PC-3 (cell line): ENCODE data around the gene JSRP1. TPM values are rescaled to one million over a fixed set of nuclear protein-coding genes. Genes with fewer than 3 reads are reported as not detected.

Experiments
- ATAC-seq: fragments of 200-7000 bp; cut with Tn5 transposase; 2 replicates; pipeline ENCODE4 v1.9.1; 2020; ENCODE audit warnings: mild to moderate bottlenecking, moderate library complexity
- Bru-seq: library from RNA; stranded (reverse); fragments of 400-500 nt; gene quantifications from one replicate; lab custom pipeline; 2021; lab: Mats Ljungman, UMichigan
- BruChase-seq, 2 experiments: library from RNA; stranded (reverse); fragments of 400-500 nt; gene quantifications; one replicate each; lab custom pipeline; 2021; lab: Mats Ljungman, UMichigan
- BruUV-seq: library from RNA; stranded (reverse); fragments of 400-500 nt; replicated peaks from 2 replicates; lab custom pipeline; 2021; lab: Mats Ljungman, UMichigan
- CTCF ChIA-PET: fragments of 300-600 bp; sonication (Branson Sonifier 250); formaldehyde crosslinking; loops from one replicate; lab custom pipeline; 2022; ENCODE audit warnings: antibody characterized with exemption; lab: Charles Lee
- POLR2A ChIA-PET: fragments of 300-600 bp; sonication (Branson Sonifier 250); formaldehyde crosslinking; loops from one replicate; lab custom pipeline; 2022; ENCODE audit warnings: antibody characterized with exemption; ENCODE audit not compliant: unreplicated experiment; lab: Charles Lee
- DNase-seq: peaks from one replicate; pipeline ENCODE4 v3.0.0-alpha.2; 2015
- H2AFZ ChIP-seq: fragments of 300-600 bp; sonication (generic); 2 replicates; pipeline ENCODE4 v1.6.0; 2016; ENCODE audit warnings: antibody characterized with exemption, low read length
- H3F3A ChIP-seq: fragments of 300-600 bp; sonication (generic); one replicate; pipeline ENCODE4 v1.6.0; 2017; ENCODE audit warnings: antibody characterized with exemption, low read length, control low read depth, mild to moderate bottlenecking; ENCODE audit not compliant: unreplicated experiment
- H3K27ac ChIP-seq: fragments of 300-600 bp; sonication (generic); 2 replicates; pipeline ENCODE4 v1.5.1; 2016; ENCODE audit warnings: mild to moderate bottlenecking, low read length
- H3K27me3 ChIP-seq: fragments of 300-600 bp; sonication (generic); 2 replicates; pipeline ENCODE4 v1.6.1; 2016; ENCODE audit warnings: low read length, mixed read lengths
- H3K36me3 ChIP-seq: fragments of 300-600 bp; sonication (generic); 2 replicates; pipeline ENCODE4 v1.6.1; 2016; ENCODE audit warnings: low read depth, mixed run types, low read length, mixed read lengths
- H3K4me1 ChIP-seq: fragments of 300-600 bp; sonication (generic); 2 replicates; pipeline ENCODE4 v1.5.1; 2016; ENCODE audit warnings: low read length; ENCODE audit not compliant: insufficient read depth
- H3K4me2 ChIP-seq: fragments of 300-600 bp; sonication (generic); 2 replicates; pipeline ENCODE4 v1.6.0; 2016; ENCODE audit warnings: low read length
- H3K4me3 ChIP-seq: fragments of 300-600 bp; sonication (generic); 2 replicates; pipeline ENCODE4 v1.5.1; 2016; ENCODE audit warnings: mild to moderate bottlenecking, low read length, mixed read lengths
- H3K79me2 ChIP-seq: fragments of 300-600 bp; sonication (generic); 2 replicates; pipeline ENCODE4 v1.6.1; 2017; ENCODE audit warnings: low read length, mixed read lengths
- H3K9ac ChIP-seq: fragments of 300-600 bp; sonication (generic); 2 replicates; pipeline ENCODE4 v1.6.0; 2016; ENCODE audit warnings: mild to moderate bottlenecking, low read length
- H3K9me2 ChIP-seq: fragments of 300-600 bp; sonication (generic); replicated peaks from 2 replicates; pipeline ENCODE4 v1.6.1; 2016; ENCODE audit warnings: mixed run types, low read length, mixed read lengths
- H3K9me3 ChIP-seq: fragments of 300-600 bp; sonication (generic); 2 replicates; pipeline ENCODE4 v1.6.1; 2016; ENCODE audit warnings: low read length, mixed read lengths
- H4K20me1 ChIP-seq: fragments of 300-600 bp; sonication (generic); 2 replicates; pipeline ENCODE4 v1.6.1; 2016; ENCODE audit warnings: low read length, mixed read lengths
- CTCF ChIP-seq: fragments of 300-600 bp; sonication (generic); conservative IDR thresholded peaks from 2 replicates; pipeline ENCODE4 v1.5.1; 2017; ENCODE audit warnings: antibody characterized with exemption, low read depth, mild to moderate bottlenecking, low read length
- EZH2 ChIP-seq: fragments of 300-600 bp; sonication (generic); IDR thresholded peaks from one replicate; pipeline ENCODE4 v1.6.1; 2017; ENCODE audit warnings: antibody characterized with exemption, mild to moderate bottlenecking, low read length; ENCODE audit not compliant: unreplicated experiment
- EZH2phosphoT487 ChIP-seq: fragments of 300-600 bp; sonication (generic); IDR thresholded peaks from 2 replicates; pipeline ENCODE4 v1.6.1; 2018; ENCODE audit warnings: mild to moderate bottlenecking, antibody characterized with exemption, low read length, borderline replicate concordance
- intact Hi-C: fragments of 100-400 bp; cut with micrococcal nuclease; formaldehyde crosslinking; loops from 2 replicates; pipeline ENCODE4 v1.9.0; 2023
- long read RNA-seq: library from polyadenylated mRNA; unstranded; transcript quantifications from one replicate; pipeline ENCODE4 v2.0.0, GENCODE V29; 2021; ENCODE audit not compliant: unreplicated experiment
- total RNA-seq: library from RNA; depleted of rRNA; stranded (reverse); fragments of >200 nt; gene quantifications from 2 replicates; pipeline ENCODE4 v1.2.3, GENCODE V29; 2014; rRNA removed

JSRP1 gene
- total RNA-seq, result not detected in 2 replicates
- not detected for Bru-seq, nascent RNA
- not detected for BruChase-seq, experiment 1, labeled RNA remaining after a 6-hour chase
- BruChase-seq, experiment 2, labeled RNA remaining after a 2-hour chase, result percentile 9 among the genes with signal in this experiment
- long read RNA-seq, result 0 reads

GRCh38 chr19:2255982-2256685, at the start of gene JSRP1:
JSRP1 (minus strand) TSS chr19:2256417; CDS start chr19:2255314, 1,103 bp downstream.
- no peak for ATAC-seq
- ChIA-PET CTCF (no interaction called here), POLR2A (no interaction called here)
- Histone ChIP-seq H3K4me1 (peaks cover 4% of the 10 kb centered on the region; the same call in 1 of the 2 replicates), H3K9ac (no peak within 1 kb of the TSS), H3K27me3 (no peaks in the 10 kb centered on the region), H2AFZ (no peak within 1 kb of the TSS), H3K36me3 (no peaks in the 10 kb centered on the region), H3K4me3 (no peak within 1 kb of the TSS), H3K79me2 (no peaks in the 10 kb centered on the region), H3K27ac (no peak within 1 kb of the TSS), H3K9me2 (no peaks in the 10 kb centered on the region), H4K20me1 (no peaks in the 10 kb centered on the region), H3K9me3 (no peaks in the 10 kb centered on the region), H3K4me2 (no peak within 1 kb of the TSS), H3F3A (no peaks in the 10 kb centered on the region)
- BruUV-seq, result no TSS peak
- DNase-seq, result no peak
- TF ChIP-seq CTCF, result no peak
- intact Hi-C loops, result no loop called here

GRCh38 chr19:2305452-2306280, 49.4 kb upstream of the JSRP1 start:
- no peak for DNase-seq
- H2AFZ ChIP-seq, result no peak overlapping the region
- intact Hi-C loops, result no loop called here
- no peak for ATAC-seq
- no peak overlapping the region for H3K9ac ChIP-seq
- H4K20me1 ChIP-seq, result no peaks in the 10 kb centered on the region
- H3K4me1 ChIP-seq, result no peaks in the 10 kb centered on the region
- no peaks in the 10 kb centered on the region for H3K79me2 ChIP-seq
- H3F3A ChIP-seq, result no peaks in the 10 kb centered on the region
- H3K4me2 ChIP-seq, result no peak overlapping the region
- no peaks in the 10 kb centered on the region for H3K9me3 ChIP-seq
- ChIA-PET CTCF (no interaction called here), POLR2A (no interaction called here)
- TF ChIP-seq EZH2phosphoT487 (no peak), EZH2 (no peak), CTCF (no peak)
- H3K9me2 ChIP-seq, result no peaks in the 10 kb centered on the region
- no TSS peak for BruUV-seq
- no peaks in the 10 kb centered on the region for H3K36me3 ChIP-seq
- no peaks in the 10 kb centered on the region for H3K27me3 ChIP-seq
- H3K4me3 ChIP-seq, result no peak overlapping the region
- no peak overlapping the region for H3K27ac ChIP-seq
